Measurements from ENCODE around the gene RC3H1. TPM values are rescaled to one million over a fixed set of nuclear protein-coding genes. Genes with fewer than 3 reads are reported as not detected.

The RC3H1 gene, protein sequence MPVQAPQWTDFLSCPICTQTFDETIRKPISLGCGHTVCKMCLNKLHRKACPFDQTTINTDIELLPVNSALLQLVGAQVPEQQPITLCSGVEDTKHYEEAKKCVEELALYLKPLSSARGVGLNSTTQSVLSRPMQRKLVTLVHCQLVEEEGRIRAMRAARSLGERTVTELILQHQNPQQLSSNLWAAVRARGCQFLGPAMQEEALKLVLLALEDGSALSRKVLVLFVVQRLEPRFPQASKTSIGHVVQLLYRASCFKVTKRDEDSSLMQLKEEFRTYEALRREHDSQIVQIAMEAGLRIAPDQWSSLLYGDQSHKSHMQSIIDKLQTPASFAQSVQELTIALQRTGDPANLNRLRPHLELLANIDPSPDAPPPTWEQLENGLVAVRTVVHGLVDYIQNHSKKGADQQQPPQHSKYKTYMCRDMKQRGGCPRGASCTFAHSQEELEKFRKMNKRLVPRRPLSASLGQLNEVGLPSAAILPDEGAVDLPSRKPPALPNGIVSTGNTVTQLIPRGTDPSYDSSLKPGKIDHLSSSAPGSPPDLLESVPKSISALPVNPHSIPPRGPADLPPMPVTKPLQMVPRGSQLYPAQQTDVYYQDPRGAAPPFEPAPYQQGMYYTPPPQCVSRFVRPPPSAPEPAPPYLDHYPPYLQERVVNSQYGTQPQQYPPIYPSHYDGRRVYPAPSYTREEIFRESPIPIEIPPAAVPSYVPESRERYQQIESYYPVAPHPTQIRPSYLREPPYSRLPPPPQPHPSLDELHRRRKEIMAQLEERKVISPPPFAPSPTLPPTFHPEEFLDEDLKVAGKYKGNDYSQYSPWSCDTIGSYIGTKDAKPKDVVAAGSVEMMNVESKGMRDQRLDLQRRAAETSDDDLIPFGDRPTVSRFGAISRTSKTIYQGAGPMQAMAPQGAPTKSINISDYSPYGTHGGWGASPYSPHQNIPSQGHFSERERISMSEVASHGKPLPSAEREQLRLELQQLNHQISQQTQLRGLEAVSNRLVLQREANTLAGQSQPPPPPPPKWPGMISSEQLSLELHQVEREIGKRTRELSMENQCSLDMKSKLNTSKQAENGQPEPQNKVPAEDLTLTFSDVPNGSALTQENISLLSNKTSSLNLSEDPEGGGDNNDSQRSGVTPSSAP
- total RNA-seq = 10 to 100 TPM; 28.0 to 35.2 (median 31.1) TPM

DNA sequence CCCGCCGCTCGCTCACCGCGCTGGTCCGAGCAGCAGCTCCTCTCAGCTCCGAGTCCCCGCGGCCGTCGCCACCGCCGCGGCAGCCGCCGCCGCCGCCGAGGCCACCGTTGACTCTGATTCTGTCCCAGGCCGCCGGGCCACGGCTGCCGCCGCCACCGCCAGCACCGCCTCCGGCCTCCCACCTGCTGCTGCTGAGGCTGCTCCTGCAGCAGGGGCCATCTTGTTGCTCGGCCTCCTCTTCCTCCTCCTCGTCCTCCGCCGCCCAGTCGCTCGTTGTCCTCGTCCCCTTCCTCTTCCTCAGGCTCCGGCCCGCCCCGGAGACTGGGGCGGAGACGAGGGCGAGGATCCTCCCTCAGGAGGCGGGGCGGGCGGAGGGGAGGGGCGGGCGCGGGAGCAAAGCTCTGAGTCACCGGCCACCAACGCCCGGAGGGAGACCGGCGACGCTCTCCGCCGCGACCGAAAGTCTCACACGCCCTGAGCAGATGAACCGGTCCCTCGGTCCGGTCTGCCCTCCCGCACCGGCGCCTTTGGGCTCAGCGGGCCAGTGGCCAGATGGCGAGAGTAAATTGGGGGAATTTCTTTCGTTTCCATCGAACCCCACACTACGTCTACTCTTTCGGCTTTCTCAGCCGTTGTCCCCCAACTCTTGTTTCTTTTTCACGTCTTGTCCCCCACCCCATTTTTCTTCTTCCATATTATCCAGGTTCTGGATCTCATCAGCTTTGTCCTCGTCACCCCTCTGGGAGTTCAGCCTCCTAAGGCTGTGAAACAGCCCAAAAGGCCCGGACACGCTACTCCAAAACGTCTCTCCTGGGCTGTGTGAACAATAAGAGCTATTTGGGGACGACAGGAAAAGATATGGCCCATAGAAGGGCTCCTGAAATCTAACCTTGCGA is at the start of gene RC3H1:
Gene RC3H1 (minus strand): TSS at position 278 of the 896 bp plus-strand sequence. CDS start 29,372 bp downstream, outside the sequence.
- TF ChIP-seq, protein P1, sequence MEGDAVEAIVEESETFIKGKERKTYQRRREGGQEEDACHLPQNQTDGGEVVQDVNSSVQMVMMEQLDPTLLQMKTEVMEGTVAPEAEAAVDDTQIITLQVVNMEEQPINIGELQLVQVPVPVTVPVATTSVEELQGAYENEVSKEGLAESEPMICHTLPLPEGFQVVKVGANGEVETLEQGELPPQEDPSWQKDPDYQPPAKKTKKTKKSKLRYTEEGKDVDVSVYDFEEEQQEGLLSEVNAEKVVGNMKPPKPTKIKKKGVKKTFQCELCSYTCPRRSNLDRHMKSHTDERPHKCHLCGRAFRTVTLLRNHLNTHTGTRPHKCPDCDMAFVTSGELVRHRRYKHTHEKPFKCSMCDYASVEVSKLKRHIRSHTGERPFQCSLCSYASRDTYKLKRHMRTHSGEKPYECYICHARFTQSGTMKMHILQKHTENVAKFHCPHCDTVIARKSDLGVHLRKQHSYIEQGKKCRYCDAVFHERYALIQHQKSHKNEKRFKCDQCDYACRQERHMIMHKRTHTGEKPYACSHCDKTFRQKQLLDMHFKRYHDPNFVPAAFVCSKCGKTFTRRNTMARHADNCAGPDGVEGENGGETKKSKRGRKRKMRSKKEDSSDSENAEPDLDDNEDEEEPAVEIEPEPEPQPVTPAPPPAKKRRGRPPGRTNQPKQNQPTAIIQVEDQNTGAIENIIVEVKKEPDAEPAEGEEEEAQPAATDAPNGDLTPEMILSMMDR (IDR thresholded peaks at IDR 0.05; ENCODE audit: low read depth) = no peak

DNA sequence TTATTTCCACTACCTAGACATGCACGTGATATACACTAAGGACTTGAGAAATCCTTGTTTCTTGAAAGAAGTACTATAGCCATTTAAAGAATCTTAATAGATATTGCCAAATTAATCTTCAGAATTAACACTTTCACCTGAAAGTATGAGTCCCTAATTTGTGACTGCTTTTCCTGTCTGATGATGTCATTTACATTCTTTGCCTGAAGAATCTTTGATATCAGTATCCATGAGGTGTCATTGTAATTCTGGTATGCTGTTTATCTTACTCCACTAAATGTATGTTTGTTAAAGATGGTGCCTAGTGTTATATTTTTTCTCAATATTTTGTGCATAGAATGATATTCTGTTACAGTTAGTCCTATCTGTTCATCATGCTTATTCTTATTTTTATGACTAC is 48.5 kb upstream of the RC3H1 start:
- TF ChIP-seq, protein P1 (IDR thresholded peaks at IDR 0.05; ENCODE audit: low read depth) = no peak

DNA sequence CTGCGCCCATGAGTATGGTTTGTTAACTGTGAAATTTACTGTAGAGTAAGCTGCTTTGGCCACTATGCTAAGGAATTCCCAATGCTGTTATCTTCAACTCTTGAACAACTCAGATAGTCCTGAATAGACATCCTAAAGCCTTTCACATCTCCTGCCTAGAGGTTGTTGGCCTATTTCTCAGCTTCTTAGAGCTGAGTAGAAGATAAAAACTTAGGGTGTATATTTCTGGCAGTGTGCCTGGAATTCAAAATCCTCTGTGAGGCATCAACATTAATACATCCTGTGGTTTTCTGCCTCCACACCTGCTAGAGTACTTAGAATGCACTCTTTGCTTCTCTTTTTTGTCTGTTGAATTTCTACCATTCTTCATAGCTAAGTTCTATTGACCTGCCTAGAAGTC is 45.8 kb upstream of the RC3H1 start:
- TF ChIP-seq, protein P1 (IDR thresholded peaks at IDR 0.05; ENCODE audit: low read depth) = no peak

DNA sequence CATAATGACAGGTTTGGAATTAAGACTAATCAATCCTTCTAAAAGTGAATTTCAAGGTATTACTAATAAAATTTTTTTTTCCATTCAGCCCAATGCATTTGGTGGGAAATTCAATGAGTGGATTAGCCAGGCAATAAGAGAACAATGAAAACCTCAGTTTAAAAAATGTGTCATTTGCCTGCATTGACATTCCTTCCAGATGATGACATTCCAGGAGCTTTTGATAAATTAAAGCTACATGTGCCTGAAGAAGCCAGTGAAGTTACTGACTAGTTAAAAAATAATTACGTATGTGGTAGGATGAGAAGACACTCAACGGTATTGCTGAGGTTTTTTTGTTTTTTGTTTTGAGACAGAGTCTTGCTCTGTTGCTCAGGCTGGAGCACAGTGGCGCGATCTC is 37.9 kb upstream of the RC3H1 start:
- TF ChIP-seq, protein P1 (IDR thresholded peaks at IDR 0.05; ENCODE audit: low read depth) = no peak

DNA sequence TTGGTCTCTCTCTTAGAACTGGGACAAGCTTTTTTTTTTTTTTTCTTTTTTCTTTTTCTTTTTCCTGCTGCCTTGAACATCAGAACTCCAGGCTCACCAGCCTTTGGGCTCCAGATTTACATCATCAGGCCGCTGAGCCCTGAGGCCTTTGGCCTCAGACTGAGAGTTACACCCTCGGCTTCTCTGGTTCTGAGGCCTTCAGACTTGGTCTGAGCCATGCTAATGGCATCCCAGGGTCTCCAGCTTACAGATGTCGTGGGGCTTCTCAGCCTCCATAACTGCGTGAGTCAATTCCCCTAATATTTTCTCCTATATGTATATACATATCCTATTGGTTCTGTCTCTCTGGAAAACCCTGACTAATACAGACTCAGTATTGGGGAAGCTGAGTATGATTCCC is 36.5 kb upstream of the RC3H1 start:
- TF ChIP-seq, protein P1 (IDR thresholded peaks at IDR 0.05; ENCODE audit: low read depth) = no peak

DNA sequence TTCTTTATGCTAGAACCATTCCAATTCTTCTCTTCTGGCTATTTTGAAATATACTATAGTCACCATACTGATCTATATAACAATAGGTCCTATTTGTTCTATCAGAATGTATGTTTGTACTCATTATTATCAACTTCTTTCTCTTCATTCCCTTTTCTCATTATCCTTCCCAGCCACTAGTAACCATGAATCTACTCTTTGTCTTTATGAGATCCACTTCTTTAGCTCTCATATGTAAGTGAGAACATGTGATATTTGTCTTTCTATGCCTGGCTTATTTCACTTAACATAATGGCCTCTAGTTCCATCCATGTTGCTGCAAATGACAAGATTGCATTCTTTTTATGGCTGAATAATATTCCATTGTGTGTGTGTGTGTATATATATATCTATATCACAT is 31.7 kb upstream of the RC3H1 start:
- TF ChIP-seq, protein P1 (IDR thresholded peaks at IDR 0.05; ENCODE audit: low read depth) = no peak
